Gastrocnemius medialis (tissue), 4 donors: ENCODE data around the gene MORC3. TPM values are rescaled to one million over a fixed set of nuclear protein-coding genes. Genes with fewer than 3 reads are reported as not detected.
"Not testable (repeated sequence)": the region's sequence is repeated elsewhere in the genome, so short reads cannot be mapped to it uniquely, and the experiment has no call there.

Experiments
- ATAC-seq, 2 donors: fragments of 150-250 bp; one replicate each; pipeline ENCODE4 v1.9.1; 2016
- DNase-seq, 2 donors: peaks; one replicate each; pipeline ENCODE4 v3.0.0-alpha.2; 2019
- H3K27ac ChIP-seq, 4 donors: fragments of 200-600 bp; sonication (generic); 1 replicate in 1 of 4; 2 replicates in 3 of 4; pipeline ENCODE4 v1.5.1; 2016 to 2018; ENCODE audit warnings: mild to moderate bottlenecking in 2 of 4, moderate library complexity in 1 of 4
- H3K27me3 ChIP-seq, 3 donors: fragments of 200-600 bp; sonication (generic) in 2 of 3; 1 replicate in 1 of 3; 2 replicates in 2 of 3; pipeline versions ENCODE4 v1.5.1 to v1.6.0; 2016 to 2019; ENCODE audit warnings: mild to moderate bottlenecking in 1 of 3, moderate library complexity in 1 of 3
- H3K36me3 ChIP-seq, 2 donors: fragments of 200-600 bp; sonication (generic) in 1 of 2; one replicate each; pipeline ENCODE4 v1.5.1; 2017 to 2018
- H3K4me1 ChIP-seq, 2 donors: fragments of 200-600 bp; sonication (generic) in 1 of 2; one replicate each; pipeline ENCODE4 v1.5.1; 2016 to 2017; ENCODE audit warnings: mild to moderate bottlenecking in 2 of 2
- H3K4me3 ChIP-seq, 4 donors: fragments of 200-600 bp; sonication (generic) in 3 of 4; 1 replicate in 1 of 4; 2 replicates in 3 of 4; pipeline ENCODE4 v1.5.1; 2016 to 2019; ENCODE audit warnings: mild to moderate bottlenecking in 2 of 4
- H3K9me3 ChIP-seq, 3 donors: fragments of 200-600 bp; sonication (generic) in 2 of 3; 1 replicate in 1 of 3; 2 replicates in 2 of 3; pipeline ENCODE4 v1.5.1; 2016 to 2019
- POLR2A ChIP-seq, 2 donors: fragments of 450-650 bp; IDR thresholded peaks; one replicate each; pipeline ENCODE4 v1.6.1; 2017; ENCODE audit warnings: antibody characterized with exemption in 2 of 2, mild to moderate bottlenecking in 2 of 2, moderate library complexity in 2 of 2
- in situ Hi-C, 4 donors: fragments of 200-750 bp; cut with MboI; loops; one replicate each; pipeline versions ENCODE4 v1.15.0 to v1.8.0; 2017; ENCODE audit warnings: low sequenced_read_pairs in 4 of 4
- intact Hi-C: fragments of 100-400 bp; cut with DNase I; formaldehyde crosslinking; loops from one replicate; pipeline ENCODE4 v1.15.1; 2023; ENCODE audit warnings: low total_unique reads
- total RNA-seq, 4 donors: library from RNA; depleted of rRNA; stranded (reverse); fragments of >200 nt; gene quantifications; one replicate each; pipeline versions ENCODE4 v1.1.0 to v1.2.3, GENCODE V29; 2016
- TF ChIP-seq, protein P1 (sequence below), 5 experiments: fragments of 450-650 bp in 3 of 5; fragments of 200-600 bp in 2 of 5; sonication (generic) in 2 of 5; IDR thresholded peaks in 4 of 5; conservative IDR thresholded peaks in 1 of 5; 1 replicate in 4 of 5; 2 replicates in 1 of 5; pipeline ENCODE4 v1.5.1; 2016 to 2019; ENCODE audit warnings: antibody characterized with exemption in 5 of 5, mild to moderate bottlenecking in 3 of 5, moderate library complexity in 3 of 5

Gene MORC3, protein sequence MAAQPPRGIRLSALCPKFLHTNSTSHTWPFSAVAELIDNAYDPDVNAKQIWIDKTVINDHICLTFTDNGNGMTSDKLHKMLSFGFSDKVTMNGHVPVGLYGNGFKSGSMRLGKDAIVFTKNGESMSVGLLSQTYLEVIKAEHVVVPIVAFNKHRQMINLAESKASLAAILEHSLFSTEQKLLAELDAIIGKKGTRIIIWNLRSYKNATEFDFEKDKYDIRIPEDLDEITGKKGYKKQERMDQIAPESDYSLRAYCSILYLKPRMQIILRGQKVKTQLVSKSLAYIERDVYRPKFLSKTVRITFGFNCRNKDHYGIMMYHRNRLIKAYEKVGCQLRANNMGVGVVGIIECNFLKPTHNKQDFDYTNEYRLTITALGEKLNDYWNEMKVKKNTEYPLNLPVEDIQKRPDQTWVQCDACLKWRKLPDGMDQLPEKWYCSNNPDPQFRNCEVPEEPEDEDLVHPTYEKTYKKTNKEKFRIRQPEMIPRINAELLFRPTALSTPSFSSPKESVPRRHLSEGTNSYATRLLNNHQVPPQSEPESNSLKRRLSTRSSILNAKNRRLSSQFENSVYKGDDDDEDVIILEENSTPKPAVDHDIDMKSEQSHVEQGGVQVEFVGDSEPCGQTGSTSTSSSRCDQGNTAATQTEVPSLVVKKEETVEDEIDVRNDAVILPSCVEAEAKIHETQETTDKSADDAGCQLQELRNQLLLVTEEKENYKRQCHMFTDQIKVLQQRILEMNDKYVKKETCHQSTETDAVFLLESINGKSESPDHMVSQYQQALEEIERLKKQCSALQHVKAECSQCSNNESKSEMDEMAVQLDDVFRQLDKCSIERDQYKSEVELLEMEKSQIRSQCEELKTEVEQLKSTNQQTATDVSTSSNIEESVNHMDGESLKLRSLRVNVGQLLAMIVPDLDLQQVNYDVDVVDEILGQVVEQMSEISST
- 10 to 100 TPM; 28.1 to 35.5 (median 31.7) TPM for total RNA-seq

DNA sequence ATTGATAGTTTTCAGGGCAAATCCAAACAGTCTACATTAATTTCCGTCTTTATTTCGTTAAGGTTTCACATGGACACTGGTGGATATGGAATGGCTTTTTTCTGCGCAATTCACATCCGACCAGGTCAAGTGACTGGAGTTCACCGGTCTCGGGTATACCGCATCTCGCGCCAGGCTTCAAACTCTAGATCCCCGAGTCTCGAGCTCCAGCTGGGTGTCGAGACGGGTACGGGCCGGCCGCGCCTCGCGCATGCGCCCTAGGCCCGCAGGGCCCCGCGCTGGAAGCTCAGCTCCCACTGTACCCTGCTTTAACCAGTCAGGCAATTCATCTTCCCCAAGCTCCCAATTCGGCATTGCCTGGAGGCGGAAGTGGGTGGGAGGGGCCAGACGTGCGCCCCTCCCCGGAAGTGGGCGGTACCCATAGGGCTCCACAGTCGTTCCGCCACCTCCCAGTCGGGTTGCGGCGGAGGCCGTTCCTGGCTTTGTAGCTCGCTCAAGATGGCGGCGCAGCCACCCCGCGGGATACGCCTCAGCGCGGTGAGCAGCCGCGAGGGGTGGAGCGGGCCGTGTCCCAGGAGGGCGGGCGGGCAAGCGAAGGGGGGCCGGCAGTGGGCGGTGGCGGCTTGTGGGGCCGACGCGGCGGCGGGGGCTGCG is at the start of gene MORC3:
MORC3 (plus strand) TSS at position 431 of the 654 bp plus-strand sequence; CDS start at position 499, 68 bp downstream.
- Histone ChIP-seq H3K27me3 (no peaks in the 10 kb centered on the region), H3K4me1 (peaks cover 27 to 41% of the 10 kb centered on the region in 2 donors), H3K36me3 (no peaks in the 10 kb centered on the region), H3K9me3 (no peaks in the 10 kb centered on the region), H3K27ac (peak within 1 kb of the TSS; percentile 88 to 99 (median 94)), H3K4me3 (peak within 1 kb of the TSS; percentile 67 to 87 (median 80))
- TF ChIP-seq, protein P1, sequence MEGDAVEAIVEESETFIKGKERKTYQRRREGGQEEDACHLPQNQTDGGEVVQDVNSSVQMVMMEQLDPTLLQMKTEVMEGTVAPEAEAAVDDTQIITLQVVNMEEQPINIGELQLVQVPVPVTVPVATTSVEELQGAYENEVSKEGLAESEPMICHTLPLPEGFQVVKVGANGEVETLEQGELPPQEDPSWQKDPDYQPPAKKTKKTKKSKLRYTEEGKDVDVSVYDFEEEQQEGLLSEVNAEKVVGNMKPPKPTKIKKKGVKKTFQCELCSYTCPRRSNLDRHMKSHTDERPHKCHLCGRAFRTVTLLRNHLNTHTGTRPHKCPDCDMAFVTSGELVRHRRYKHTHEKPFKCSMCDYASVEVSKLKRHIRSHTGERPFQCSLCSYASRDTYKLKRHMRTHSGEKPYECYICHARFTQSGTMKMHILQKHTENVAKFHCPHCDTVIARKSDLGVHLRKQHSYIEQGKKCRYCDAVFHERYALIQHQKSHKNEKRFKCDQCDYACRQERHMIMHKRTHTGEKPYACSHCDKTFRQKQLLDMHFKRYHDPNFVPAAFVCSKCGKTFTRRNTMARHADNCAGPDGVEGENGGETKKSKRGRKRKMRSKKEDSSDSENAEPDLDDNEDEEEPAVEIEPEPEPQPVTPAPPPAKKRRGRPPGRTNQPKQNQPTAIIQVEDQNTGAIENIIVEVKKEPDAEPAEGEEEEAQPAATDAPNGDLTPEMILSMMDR (IDR thresholded peaks at IDR 0.05 in 4 of 5, conservative IDR thresholded peaks at IDR 0.05 in 1 of 5): no peak
- peak; percentile 93 to 96 for TF ChIP-seq POLR2A (IDR thresholded peaks at IDR 0.05)
- DNase-seq: peak; percentile 95 to 98
- peak; percentile 96 to 97 for ATAC-seq
- intact Hi-C loops (loop anchor here (1.0 to 5.0 kb wide), 5 partner anchors 65 to 1433 kb away; partner anchors contain the start of genes CHAF1B and DOP1B), in situ Hi-C loops (loop anchor here in 3 of 4 donors (10.0 kb wide), 2 partner anchors 165 to 175 kb away; partner anchors contain the start of gene DOP1B (in 1 of the 3))

DNA sequence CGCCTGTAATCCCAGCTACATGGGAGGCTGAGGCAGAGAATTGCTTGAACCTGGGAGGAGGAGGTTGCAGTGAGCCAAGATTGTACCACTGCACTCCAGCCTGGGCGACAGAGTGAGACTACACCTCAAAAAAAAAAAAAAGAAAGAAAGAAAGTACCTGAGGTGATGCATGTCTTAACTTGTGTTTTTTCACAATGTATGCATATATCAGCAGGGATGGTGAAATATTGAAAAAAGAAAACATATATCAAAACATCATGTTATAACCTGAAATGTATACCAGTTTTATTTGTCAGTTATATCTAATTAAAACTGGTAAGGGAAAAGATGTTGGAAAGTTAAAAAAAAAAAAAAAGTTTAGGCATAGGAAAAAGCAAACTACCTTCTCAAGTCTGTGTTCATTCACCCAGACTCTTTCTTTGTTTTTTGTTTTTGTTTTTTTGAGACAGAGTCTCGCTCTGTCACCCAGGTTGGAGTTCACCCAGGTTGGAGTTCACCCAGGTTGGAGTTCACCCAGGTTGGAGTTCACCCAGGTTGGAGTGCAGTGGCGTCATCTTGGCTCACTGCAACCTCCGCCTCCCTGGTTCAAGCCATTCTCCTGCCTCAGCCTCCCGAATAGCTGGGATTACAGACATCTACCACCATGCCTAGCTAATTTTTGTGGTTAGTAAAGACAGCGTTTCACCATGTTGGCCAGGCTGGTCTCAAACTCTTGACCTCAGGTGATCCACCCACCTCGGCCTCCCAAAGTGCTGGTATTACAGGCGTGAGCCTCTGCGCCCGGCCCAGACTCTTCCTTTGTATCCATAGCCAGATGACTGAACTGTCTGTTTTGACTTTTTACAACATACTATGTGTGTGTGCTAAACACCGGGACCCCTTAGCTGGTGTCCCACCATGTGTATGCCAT is 49.0 kb upstream of the MORC3 start:
- H3K36me3 ChIP-seq, intact Hi-C loops, in situ Hi-C loops, H3K27ac ChIP-seq, H3K4me1 ChIP-seq, ATAC-seq, H3K4me3 ChIP-seq, DNase-seq, H3K27me3 ChIP-seq, H3K9me3 ChIP-seq: not testable (repeated sequence)

DNA sequence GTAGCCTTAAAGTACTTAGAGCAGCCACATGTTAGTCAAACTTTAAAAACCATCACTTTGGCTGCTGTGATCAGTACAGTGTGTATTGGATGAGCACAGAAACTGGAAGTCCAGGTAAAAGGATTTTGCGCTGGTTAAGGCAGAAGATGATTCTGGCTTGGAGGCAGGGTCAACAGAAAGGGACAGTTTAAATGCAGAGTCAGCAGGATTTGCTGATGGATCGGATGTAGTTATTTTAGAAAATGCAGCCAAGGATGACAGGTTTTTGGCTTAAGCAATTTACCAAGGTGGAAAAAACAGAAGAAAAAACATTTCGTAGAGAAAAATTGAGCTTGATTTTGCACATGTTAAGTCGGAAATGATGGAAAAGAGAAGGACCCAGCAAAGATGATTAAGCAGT is 45.9 kb upstream of the MORC3 start:
- no peak for DNase-seq
- ATAC-seq: no peak
- Histone ChIP-seq H3K27ac (no peak overlapping the region), H3K9me3 (no peaks in the 10 kb centered on the region), H3K27me3 (no peaks in the 10 kb centered on the region), H3K36me3 (peaks cover 0 to 26% of the 10 kb centered on the region in 2 donors), H3K4me3 (no peak overlapping the region), H3K4me1 (no peaks in the 10 kb centered on the region)
- no peak for TF ChIP-seq POLR2A (IDR thresholded peaks at IDR 0.05)
- TF ChIP-seq, protein P1 (IDR thresholded peaks at IDR 0.05 in 4 of 5, conservative IDR thresholded peaks at IDR 0.05 in 1 of 5): no peak
- intact Hi-C loops (no loop called here), in situ Hi-C loops (no loop called here)

DNA sequence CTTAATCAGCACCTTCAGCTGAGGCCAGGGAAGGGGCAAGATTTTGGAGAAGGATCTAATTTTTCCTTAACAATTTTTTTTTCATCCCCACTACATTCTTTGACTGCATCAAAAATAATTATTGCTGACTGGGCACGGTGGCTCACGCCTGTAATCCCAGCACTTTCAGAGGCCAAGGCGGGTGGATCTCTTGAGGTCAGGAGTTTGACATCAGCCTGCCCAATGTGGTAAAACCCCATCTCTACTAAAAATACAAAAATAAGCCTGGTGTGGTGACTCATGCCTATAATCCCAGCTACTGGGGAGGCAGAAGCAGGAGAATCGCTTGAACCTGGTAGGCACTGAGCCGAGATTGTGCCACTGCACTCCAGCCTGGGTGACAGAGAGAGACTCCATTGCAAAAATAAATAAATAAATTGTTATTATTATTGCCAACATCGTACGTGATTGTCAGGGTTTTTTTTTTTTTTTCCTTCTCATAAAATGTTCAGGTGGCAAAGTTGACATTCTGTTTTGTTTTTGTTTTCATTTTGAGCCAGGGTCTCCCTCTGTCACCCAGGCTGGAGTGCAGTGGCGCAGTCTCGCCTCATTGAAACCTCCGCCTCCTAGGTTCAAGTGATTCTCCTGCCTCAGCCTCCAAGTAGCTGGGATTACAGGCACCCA is 37.3 kb upstream of the MORC3 start:
- intact Hi-C loops (no loop called here), in situ Hi-C loops (no loop called here)
- ATAC-seq (no peak), DNase-seq (no peak)
- H3K27me3 ChIP-seq: no peaks in the 10 kb centered on the region
- TF ChIP-seq, protein P1 (IDR thresholded peaks at IDR 0.05 in 4 of 5, conservative IDR thresholded peaks at IDR 0.05 in 1 of 5): no peak
- no peak for TF ChIP-seq POLR2A (IDR thresholded peaks at IDR 0.05)
- no peaks in the 10 kb centered on the region for H3K4me1 ChIP-seq
- no peaks in the 10 kb centered on the region for H3K9me3 ChIP-seq
- peaks cover 0 to 32% of the 10 kb centered on the region in 2 donors for H3K36me3 ChIP-seq
- no peak overlapping the region for H3K4me3 ChIP-seq
- H3K27ac ChIP-seq: no peak overlapping the region

DNA sequence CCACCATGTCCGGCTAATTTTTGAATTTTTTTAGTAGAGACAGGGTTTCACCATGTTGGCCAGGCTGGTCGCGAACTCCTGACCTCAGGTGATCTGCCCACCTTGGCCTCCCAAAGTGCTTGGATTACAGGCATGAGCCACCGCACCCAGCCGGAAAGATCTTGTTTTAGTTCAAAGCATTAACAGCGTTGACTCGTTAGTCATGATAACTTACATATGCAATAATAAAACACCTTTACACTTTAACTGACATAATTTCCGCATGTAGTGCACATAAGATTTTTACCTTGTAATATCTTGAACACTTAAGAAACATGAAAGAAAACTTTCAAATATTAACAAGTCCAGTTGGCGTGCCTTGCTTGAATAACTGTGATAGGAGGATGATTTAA is 36.8 kb upstream of the MORC3 start:
- peaks cover 0 to 27% of the 10 kb centered on the region in 2 donors for H3K36me3 ChIP-seq
- H3K4me3 ChIP-seq, H3K4me1 ChIP-seq, in situ Hi-C loops, ATAC-seq, H3K27me3 ChIP-seq, intact Hi-C loops, H3K9me3 ChIP-seq, DNase-seq: not testable (repeated sequence)
- H3K27ac ChIP-seq: peak overlapping the region in 1 of 4 donors; percentile 54
